ENCODE results near the gene CDC42. TPM values are rescaled to one million over a fixed set of nuclear protein-coding genes. Genes with fewer than 3 reads are reported as not detected.

CDC42 gene
- total RNA-seq, 4 donors from 2014 or later, result 177 to 243 (median 204) TPM

GRCh38 chr1:22075718-22076117 lies 23.2 kb downstream of the CDC42 start:
- H3K9me3 ChIP-seq, result no peaks in the 10 kb centered on the region
- no peak overlapping the region for H3K4me3 ChIP-seq
- H3K4me1 ChIP-seq, result peaks cover 70 to 95% (median 90%) of the 10 kb centered on the region in 4 donors
- H3K36me3 ChIP-seq, result peaks cover 0 to 39% (median 12%) of the 10 kb centered on the region in 4 donors
- DNase-seq (ENCODE audit: extremely low spot score), result no peak
- intact Hi-C loops (cut with DNase I), result no loop called here
- TF ChIP-seq POLR2AphosphoS5 (IDR thresholded peaks at IDR 0.05), result no peak
- no peak for TF ChIP-seq POLR2A (IDR thresholded peaks at IDR 0.05; ENCODE audit: low read depth)
- TF ChIP-seq CTCF (IDR thresholded peaks at IDR 0.05), result no peak
- no peak for TF ChIP-seq EP300 (IDR thresholded peaks at IDR 0.05)
- H3K27me3 ChIP-seq, result no peaks in the 10 kb centered on the region
- WGBS, result 38% methylated on average over 2 of the region's 2 CpGs
- H3K27ac ChIP-seq (replicated peaks in 1 of 4), result peak overlapping the region in 1 of 4 donors; percentile 22

DNA sequence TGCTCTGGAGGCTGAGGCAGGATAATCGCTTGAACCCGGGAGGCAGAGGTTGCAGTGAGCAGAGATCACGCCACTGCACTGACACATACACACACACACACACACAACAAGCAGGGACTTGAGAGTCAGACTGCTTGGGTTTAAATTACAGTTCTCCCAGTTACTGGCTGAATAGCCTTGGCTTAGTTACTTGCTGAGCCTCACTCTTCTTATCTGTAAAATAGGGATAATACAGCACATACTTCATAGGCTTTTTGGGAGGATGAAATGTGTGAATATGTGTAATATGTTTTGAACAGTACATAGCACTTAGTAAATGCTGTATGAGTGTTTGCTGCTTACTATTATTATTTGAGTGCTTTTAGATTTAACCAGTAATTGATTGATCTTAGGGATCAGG lies 23.8 kb downstream of the CDC42 start:
- peaks cover 70 to 98% (median 94%) of the 10 kb centered on the region in 4 donors for H3K4me1 ChIP-seq
- no peaks in the 10 kb centered on the region for H3K9me3 ChIP-seq
- TF ChIP-seq EP300 (IDR thresholded peaks at IDR 0.05) (no peak), POLR2A (IDR thresholded peaks at IDR 0.05; ENCODE audit: low read depth) (no peak), CTCF (IDR thresholded peaks at IDR 0.05) (no peak), POLR2AphosphoS5 (IDR thresholded peaks at IDR 0.05) (no peak)
- H3K27ac ChIP-seq (replicated peaks in 1 of 4), result no peak overlapping the region
- intact Hi-C loops (cut with DNase I), result no loop called here
- H3K27me3 ChIP-seq, result no peaks in the 10 kb centered on the region
- H3K36me3 ChIP-seq, result peaks cover 0 to 46% (median 13%) of the 10 kb centered on the region in 4 donors
- no peak for DNase-seq (ENCODE audit: extremely low spot score)
- WGBS, result 86% methylated on average over 3 of the region's 3 CpGs
- no peak overlapping the region for H3K4me3 ChIP-seq

- H3K27ac ChIP-seq (replicated peaks in 1 of 4), result no peak overlapping the region
- no peak for DNase-seq (ENCODE audit: extremely low spot score)
- intact Hi-C loops (cut with DNase I), result no loop called here
- H3K4me1 ChIP-seq, result peaks cover 57 to 95% (median 93%) of the 10 kb centered on the region in 4 donors
- H3K27me3 ChIP-seq, result no peaks in the 10 kb centered on the region
- peaks cover 0 to 58% (median 18%) of the 10 kb centered on the region in 4 donors for H3K36me3 ChIP-seq
- H3K4me3 ChIP-seq, result no peak overlapping the region
- H3K9me3 ChIP-seq, result no peaks in the 10 kb centered on the region
- 27% methylated on average over 5 of the region's 5 CpGs for WGBS
- TF ChIP-seq CTCF (IDR thresholded peaks at IDR 0.05), result no peak
These were observed 25.2 kb downstream of the CDC42 start for GRCh38 chr1:22077728-22078127.

DNA sequence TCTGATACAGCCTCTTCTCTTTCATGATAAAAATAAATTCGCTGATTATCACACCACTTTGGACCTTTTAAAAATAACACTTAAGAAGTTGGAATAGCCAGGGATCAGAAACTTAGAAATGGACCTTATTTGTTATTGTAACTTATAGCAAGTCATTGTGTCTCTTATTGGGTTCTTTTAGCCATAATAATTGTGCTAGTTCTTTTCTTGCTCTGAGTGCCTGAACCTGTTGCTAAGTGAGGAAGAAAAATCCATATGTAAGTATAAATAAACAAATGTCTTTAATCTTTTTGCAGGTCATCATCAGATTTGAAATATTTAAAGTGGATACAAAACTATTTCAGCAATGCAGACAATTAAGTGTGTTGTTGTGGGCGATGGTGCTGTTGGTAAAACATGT lies 25.6 kb downstream of the CDC42 start:
- TF ChIP-seq EP300 (IDR thresholded peaks at IDR 0.05) (no peak), POLR2A (IDR thresholded peaks at IDR 0.05; ENCODE audit: low read depth) (no peak), CTCF (IDR thresholded peaks at IDR 0.05) (no peak), POLR2AphosphoS5 (IDR thresholded peaks at IDR 0.05) (no peak)
- 63% methylated on average over 2 of the region's 2 CpGs for WGBS

GRCh38 chr1:22080191-22080590 lies 27.7 kb downstream of the CDC42 start:
- Histone ChIP-seq H3K27me3 (no peaks in the 10 kb centered on the region), H3K4me1 (peaks cover 43 to 88% (median 84%) of the 10 kb centered on the region in 4 donors), H3K4me3 (no peak overlapping the region), H3K36me3 (peaks cover 0 to 62% (median 22%) of the 10 kb centered on the region in 4 donors), H3K9me3 (no peaks in the 10 kb centered on the region), H3K27ac (replicated peaks in 1 of 4) (no peak overlapping the region)
- intact Hi-C loops (cut with DNase I), result no loop called here
- WGBS, result 79% methylated on average over 2 of the region's 2 CpGs
- TF ChIP-seq CTCF (IDR thresholded peaks at IDR 0.05) (no peak), POLR2A (IDR thresholded peaks at IDR 0.05; ENCODE audit: low read depth) (no peak), EP300 (IDR thresholded peaks at IDR 0.05) (no peak), POLR2AphosphoS5 (IDR thresholded peaks at IDR 0.05) (no peak)
- DNase-seq (ENCODE audit: extremely low spot score), result no peak

More for the DNA sequence above, 25.6 kb downstream of the CDC42 start:
- H3K4me1 ChIP-seq, result peaks cover 54 to 95% (median 92%) of the 10 kb centered on the region in 4 donors
- no peak for DNase-seq (ENCODE audit: extremely low spot score)
- H3K36me3 ChIP-seq, result peaks cover 0 to 62% (median 20%) of the 10 kb centered on the region in 4 donors
- H3K27me3 ChIP-seq, result no peaks in the 10 kb centered on the region
- no peaks in the 10 kb centered on the region for H3K9me3 ChIP-seq
- no peak overlapping the region for H3K27ac ChIP-seq (replicated peaks in 1 of 4)
- intact Hi-C loops (cut with DNase I), result no loop called here
- H3K4me3 ChIP-seq, result no peak overlapping the region
